HG03521 (cell line): ENCODE data around the gene NBPF26.
"Not testable (repeated sequence)": the region's sequence is repeated elsewhere in the genome, so short reads cannot be mapped to it uniquely, and the experiment has no call there.

Source experiments
- ATAC-seq: cut with Tn5 transposase; IDR thresholded peaks from one replicate; pipeline ENCODE4 v1.9.1; 2021; ENCODE audit warnings: mild to moderate bottlenecking, moderate library complexity; ENCODE audit not compliant: unreplicated experiment

NBPF26 gene

DNA sequence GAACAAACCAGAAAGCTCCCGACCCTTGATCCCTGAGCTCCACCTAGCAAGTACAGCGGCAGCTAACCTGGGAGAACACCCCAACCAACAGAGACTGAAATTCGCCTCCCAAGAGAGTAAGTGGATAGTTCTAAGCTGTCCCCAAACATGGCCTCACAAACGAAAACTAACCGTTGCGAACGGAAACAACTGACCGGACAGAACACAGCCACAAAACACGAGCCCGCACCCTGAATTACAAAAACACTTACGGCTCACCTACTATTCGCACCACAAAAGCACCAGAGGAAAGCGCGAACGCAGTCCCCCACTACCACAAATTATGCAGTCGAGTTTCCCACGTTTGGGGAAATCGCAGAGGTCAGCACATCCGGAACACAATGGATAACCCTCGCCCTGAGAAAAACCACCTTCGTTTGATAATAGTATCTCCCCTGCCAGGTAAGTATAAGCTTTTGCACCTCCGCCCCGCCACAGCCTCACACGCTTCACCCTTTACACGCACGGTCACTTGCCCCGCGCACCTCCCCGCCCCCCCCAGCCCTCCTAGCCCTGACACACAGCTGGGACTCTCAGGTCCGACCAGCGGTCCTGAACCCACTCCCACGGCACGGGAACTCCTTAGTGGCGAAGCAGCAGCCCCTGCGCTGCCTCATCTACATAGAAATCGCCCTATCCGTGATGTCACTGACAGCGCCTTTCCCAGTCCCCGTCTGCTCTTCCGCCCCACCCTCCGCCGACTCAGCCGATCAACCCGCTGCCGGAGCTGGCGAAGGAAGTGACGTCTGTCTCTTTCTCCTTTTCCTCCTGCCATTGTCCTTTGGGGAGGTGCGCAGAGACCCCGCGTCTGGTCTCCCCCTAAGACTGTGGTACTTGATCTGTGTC is 127.0 kb downstream of the NBPF26 start:
- peak; percentile 71 for ATAC-seq

DNA sequence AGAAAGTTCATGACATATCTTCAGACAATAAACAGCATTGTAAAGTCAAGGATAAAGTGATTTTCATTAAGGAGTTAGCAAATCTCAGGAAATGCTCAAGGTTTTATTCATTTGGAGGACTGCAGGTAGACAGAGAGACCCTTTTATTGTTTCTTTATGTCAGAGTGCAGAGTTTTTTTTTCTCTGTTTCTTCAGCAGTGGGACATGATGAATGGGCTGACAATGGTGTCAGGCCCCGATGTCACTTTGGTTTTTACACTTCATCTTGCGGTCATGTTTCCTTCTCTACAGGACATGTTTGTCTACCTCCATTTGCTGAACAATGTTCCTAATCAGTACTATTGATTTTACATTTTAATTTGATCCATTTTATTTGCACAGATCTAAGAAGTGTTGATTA is 134.4 kb downstream of the NBPF26 start:
- ATAC-seq: not testable (repeated sequence)

DNA sequence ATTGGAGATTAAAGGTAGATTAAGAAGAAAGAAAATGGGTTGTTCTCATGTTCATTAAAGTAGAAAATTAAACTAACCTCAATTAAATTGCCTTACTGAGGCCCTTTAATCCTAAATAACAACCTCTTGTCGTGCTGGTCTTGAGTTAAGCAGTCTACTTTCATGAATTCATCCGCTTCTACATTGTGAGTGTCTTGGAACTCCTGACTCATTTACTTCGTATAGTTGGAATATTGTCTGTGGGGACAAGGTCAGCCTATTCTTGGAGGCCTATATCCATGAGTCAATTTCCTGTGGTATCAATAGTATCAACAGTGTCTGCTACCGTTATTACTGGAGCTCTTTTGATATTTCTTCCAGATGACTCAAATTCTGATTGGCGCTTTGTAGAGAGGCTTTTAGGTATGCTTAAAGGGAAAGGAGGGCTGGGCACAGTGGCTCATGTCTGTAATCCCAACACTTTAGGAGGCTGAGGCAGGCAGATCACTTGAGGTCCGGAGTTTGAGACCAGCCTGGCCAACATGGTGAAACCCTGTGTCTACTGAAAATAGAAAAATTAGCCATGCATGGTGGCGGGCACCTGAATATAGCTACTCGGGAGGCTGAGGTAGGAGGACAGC is 136.0 kb downstream of the NBPF26 start:
- ATAC-seq: not testable (repeated sequence)

DNA sequence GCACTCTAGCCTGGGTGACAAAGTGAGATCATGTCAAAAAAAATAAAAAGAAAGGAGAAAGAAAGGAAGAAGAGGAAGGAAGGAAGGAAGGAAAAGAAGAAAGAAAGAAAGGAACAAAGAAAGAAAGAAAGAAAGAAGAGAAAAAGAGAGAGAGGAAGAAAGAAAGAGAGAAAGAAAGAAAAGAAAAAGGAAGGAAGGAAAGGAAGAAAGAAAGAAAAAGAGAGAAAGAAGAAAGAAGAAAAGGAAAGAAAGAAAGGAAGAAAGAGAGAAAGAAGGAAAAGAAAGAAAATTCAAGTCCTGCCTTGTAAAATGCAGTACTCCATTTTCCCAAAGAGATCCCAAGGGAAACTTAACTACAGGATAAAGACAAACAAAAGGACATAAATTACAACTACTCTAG is 154.5 kb downstream of the NBPF26 start:
- ATAC-seq: not testable (repeated sequence)

DNA sequence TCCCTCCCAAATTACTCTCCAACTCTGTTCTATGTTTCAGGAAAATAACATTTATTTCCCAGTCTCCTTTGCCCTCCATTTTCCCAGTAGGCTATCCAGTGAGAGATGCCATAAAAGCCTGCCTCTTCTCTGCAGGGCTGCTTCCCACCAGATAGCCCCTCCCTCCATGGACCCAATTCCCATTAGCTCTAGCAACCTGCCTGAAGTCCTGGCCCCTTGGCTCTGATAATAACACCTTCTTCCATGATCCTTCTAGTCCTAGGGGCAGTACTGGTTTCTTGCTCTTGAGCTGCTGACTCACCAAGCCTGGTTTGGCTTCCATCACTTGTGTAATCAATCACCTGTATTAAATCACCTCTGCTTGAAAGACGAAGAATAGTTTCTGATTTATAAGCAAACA is 156.3 kb downstream of the NBPF26 start:
- ATAC-seq: not testable (repeated sequence)

DNA sequence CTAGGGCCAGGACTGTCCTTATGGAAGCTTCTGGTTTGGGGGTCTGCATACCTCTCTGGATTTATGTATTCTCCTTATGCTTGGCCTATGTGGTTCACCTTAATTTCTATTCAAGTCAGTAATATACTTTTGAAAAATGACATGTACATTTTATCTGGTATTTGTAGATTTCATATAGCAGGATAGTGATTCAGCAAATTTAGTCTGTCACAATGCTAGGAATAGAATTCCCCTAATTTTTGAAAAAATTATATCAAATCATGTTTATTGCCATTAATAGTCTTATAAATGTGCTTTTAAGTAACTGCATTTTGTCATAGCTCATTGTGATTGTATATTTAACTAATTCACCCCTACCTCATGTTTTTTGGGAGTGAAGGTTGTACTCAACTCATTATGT is 158.2 kb downstream of the NBPF26 start:
- ATAC-seq: not testable (repeated sequence)
